ENCODE measurements around the gene PHACTR3.
"Not testable (repeated sequence)": the region's sequence is repeated elsewhere in the genome, so short reads cannot be mapped to it uniquely, and the experiment has no call there.

PHACTR3 gene

DNA sequence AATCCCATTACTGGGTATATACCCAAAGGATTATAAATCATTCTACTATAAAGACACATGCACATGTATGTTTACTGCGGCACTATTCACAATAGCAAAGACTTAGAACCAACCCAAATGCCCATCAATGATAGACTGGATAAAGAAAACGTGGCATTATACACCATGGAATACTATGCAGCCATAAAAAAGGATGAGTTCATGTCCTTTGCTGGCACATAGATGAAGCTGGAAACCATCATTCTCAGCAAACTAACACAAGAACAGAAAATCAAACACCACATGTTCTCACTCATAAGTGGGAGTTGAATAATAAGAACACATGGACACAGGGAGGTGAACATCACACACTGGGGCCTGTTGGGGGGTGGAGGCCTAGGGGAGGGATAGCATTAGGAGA is 285.7 kb downstream of the PHACTR3 start:
- DNase-seq, result not testable (repeated sequence)

DNA sequence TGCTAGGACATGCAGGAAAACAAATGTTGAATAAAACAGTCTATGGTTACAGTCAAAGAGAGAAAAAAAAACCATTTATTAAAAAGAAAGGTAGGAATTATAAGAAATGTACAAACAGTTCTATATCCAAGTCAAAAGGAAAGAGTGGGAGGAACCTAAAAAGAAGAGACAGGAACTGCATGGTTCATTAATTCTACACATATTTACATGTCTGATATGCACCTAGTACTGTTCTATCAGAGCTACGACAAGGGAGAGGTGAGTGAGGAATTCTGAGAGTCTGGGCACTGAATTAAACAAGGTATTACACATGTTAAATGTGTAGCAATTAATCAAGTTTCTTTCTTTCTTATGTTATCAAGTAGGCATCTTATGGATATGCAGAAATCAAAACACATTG is 287.2 kb downstream of the PHACTR3 start:
- DNase-seq, result no peak

- DNase-seq, result no peak
Observed at GRCh38 chr20:59895908-59896307, 291.6 kb downstream of the PHACTR3 start.

Data from T-helper 2 cell (primary cell).